ENCODE data around the gene LHFPL3.

LHFPL3 gene

DNA sequence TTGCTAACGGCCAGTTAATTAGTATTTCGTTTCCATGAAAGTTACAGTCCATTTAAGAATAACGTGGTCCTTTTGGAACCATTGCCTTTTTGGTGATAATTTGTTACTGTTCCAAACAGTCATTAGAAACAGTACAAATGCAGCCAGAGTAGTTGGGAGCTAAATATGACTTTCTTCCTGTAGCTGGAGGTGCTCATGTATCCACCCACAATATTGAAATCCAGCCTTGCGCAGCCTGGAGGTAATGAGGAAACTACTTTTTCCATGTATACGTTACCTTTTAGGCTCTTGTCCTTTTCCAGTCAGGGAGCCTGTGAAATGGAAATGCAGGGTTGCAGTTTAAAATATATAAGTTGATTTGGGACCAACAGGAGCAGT, 43.6 kb downstream of the LHFPL3 start:
- DNase-seq = no peak

GRCh38 chr7:104382616-104383015, 54.2 kb downstream of the LHFPL3 start:
- no peak for DNase-seq

DNA sequence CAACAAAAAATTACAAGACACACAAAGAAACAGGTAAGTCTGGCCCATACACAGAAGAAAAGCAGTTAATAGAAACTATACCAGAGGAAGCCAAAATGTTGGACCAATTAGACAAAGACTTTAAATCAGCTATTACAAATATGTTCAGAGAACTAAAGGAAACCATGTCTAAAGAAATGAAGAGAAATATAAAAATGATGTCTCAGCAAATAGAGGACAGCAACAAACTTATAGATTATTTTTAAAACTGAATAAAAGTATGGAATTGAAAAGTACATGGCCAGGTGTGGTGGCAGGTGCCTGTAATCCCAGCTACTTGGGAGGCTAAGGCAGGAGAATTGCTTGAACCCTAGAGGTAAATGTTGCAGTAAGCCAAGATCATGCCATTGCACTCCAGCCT, 58.5 kb downstream of the LHFPL3 start:
- DNase-seq = no peak

DNA sequence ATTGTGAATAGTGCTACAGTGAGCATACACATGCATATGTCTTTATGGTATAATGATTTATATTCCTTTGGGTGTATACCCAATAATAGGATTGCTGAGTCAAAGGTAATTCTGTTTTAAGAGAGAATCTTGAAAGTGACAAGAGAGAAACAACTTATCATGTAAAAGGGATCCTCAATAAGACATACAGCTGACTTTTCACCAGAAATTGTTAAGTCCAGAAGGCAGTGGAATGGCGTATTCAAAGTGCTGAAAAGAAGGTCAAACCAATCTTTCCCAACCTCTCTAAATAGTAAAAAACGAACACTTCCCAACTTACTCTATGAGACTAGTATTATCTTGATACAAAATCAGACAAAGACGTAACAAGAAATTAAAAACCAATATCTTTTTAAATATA, 59.8 kb downstream of the LHFPL3 start:
- no peak for DNase-seq

GRCh38 chr7:104395162-104395561, 66.8 kb downstream of the LHFPL3 start:
- DNase-seq = no peak

DNA sequence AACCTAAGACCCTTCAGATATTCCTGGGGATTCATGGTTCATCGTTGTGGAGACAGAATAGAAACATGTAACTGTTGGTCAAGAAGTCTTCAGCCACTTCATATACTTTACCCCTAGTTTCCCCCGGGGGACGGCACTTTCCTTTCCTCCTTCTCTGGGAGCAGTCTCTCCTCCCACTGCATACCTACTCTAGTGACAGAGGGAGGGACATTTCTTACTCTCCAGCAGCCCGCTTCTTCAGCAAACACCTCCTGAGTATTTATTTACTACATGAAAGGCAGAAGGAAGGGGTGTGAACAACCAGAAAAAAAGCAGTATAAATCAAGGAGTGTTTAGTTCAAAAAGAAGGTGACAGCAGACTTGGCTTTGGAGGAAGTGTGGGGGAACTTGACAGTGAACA, 69.0 kb downstream of the LHFPL3 start:
- no peak for DNase-seq

GRCh38 chr7:104408371-104408770, 80.0 kb downstream of the LHFPL3 start:
- DNase-seq = no peak

GRCh38 chr7:104410742-104411141, 82.3 kb downstream of the LHFPL3 start:
- DNase-seq = no peak

DNA sequence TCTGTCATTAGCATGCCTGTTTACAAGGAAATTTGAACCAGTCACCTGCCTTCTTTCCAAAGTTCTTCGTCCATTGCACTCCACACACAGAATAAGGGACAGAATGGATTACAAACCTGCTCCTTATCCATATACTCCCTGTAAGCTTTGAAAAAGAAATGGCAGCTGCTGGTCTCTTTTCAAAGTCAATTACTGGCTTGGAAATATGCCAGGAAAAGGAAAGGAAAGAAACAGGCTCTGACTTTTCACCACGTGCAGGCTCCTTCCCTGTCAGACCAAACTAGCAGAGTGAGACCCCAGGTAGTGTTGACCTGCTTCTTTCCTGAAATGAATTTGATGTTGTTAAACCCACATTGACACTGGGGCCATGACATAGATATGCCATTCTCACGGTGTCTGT, 84.5 kb downstream of the LHFPL3 start:
- DNase-seq = no peak

GRCh38 chr7:104414216-104414615, 85.8 kb downstream of the LHFPL3 start:
- DNase-seq = no peak

DNA sequence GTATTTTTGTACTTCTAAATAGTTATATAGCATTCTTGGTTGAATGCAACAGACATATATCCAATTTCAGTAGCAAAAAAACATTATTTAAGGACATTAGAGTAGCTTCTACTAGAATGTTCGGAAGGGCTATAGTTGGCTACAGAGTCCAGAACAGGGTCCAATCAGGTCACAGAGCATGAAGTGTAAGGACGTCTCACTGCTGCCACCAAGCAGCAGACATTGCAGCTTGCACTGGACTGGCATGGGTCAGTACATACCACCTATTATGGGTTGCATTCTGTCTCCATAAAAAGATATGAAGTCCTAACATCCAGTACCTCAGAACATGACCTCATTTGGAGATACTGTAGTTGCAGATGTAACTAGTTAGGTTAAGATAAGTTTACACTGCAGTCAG, 87.3 kb downstream of the LHFPL3 start:
- no peak for DNase-seq

DNA sequence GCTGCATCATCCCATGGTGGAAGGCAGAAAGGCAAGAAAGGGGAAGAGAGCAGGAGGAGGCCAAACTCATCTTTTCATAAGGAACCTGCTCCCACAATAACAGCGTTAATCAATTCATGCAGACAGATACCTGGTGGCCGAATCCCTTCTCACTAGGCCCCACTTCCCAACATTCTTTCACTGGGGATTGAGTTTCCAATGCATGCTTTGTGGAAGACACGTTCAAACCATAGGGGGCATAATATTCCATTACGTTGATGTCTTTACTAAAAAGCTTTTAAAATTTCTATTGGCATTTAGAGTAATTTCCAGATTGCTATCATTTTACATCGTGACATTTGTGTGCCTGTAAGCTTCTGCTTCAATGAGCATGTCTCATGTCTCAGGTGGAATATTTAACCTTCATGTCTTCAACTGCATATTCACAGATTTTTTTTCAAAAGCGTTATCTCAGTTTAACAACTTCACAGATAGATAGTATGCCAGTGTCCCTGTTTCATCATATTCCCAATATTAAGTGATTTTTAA, 88.5 kb downstream of the LHFPL3 start:
- no peak for DNase-seq

DNA sequence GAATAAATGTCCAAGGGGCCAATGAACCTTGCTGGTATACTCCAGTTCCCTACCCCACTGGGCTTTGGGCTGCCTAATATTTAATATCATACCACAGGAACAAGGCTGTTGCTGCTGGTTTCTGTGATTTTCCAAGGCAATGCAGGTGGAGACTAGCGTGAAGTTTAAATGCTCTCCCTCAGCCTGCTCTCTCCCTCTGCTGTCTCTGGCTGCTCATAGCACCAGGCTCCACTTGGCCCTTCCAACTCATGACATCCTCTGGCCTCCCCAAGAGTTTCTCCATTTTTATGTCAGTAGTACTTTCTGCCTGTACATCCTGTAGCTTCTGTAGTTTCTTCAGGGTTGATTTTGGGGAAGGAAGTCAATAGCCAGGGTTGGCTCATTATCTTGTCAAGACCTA, 103.5 kb downstream of the LHFPL3 start:
- no peak for DNase-seq

GRCh38 chr7:104434129-104434528, 105.7 kb downstream of the LHFPL3 start:
- no peak for DNase-seq

- no peak for DNase-seq
Observed at GRCh38 chr7:104442481-104442880, 114.1 kb downstream of the LHFPL3 start.

DNA sequence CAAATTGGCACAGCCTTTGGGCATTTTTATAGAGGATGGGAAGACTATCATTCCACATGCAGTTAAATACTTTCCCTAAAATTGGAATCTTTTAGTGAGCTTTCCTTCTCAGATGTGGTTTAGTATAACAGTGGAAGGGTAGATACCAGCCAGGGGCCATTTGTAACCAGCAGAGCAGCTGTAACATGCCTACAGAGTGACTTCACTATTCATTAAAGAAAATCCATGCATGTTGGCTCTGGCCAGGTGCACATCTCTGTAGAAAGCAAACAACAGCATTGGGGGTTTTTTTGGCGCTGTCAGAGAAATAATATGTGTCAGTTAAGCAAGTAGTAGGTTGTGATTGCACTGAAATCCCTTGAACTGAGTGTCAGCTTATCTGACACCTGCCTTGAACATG, 115.6 kb downstream of the LHFPL3 start:
- DNase-seq = no peak

DNA sequence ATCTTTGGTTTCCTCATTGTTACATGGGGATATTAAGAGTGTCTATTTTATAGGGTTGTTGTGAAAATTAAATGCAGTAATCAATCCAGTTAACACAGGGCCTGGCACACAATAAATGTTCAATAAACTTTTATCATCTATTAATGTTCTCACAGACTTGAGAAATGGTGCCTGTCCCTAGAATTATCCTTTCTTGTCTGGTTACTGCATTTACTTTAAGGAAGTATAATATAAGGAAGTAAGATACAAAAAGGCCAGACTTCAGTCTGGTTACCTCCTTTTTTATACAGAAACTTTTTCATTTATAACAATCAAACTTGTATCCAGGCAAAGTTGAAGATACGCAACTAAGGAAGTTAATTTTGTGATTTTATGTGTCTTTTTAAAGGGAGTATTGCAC, 117.0 kb downstream of the LHFPL3 start:
- no peak for DNase-seq

DNA sequence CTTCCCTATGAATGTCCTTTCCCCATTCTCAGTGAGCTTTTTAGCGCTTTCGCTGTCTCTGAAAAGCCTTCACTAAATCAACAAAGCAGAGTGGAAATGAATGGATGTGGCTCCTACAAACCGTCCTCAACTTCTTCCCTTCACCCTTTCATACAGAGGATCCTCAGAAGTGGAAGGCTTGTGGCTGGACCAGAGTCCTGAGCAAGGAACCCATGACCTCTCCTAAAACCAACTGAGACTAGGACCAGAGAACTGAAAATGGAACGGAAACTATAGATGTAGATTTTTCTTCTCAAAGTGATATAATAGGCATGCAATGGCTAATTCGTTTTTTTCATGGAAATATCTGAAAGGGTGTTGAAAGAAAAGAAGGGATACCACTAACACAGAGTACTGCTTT, 122.5 kb downstream of the LHFPL3 start:
- no peak for DNase-seq

DNA sequence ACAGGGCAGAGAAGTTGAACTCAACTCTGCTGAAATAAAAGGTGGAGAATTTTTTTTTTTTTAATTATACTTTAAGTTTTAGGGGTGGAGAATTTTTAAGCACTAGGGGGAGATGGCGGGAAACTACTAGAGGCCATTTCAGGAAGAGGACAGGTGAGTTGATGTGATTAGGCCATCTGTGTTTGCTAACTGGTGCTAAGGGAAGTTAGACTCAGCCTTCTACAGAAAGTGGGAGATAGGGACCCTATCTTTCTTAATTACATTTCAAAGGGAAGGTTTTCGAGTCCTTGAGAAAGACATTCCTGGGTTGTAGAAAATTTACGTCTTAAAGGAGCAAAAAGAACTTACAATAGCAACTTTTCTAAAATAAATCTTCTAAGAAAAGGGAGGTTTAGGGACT, 124.8 kb downstream of the LHFPL3 start:
- no peak for DNase-seq

GRCh38 chr7:104458875-104459274, 130.5 kb downstream of the LHFPL3 start:
- DNase-seq = no peak

- no peak for DNase-seq
Observed at GRCh38 chr7:104469166-104469820, 140.9 kb downstream of the LHFPL3 start.

DNA sequence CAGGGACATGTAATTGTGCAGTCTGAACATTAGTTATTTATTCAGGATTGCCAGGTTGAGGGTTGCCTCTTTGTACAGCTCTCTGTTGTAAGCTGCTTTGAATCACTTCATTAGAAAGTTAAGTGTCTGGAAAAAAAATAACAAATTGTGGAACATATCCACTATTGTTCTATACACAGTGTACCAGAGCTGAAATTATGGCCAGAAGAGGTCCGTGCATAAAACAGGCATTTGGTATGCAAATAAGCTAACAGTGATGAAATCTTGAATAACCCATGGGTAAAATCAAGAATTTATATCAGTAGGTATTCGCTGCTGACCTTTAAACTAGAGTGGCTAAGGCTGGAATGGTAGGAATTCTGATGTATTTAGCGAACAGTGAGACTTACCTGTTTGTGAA, 152.1 kb downstream of the LHFPL3 start:
- DNase-seq = no peak

GRCh38 chr7:104482362-104483037, 154.1 kb downstream of the LHFPL3 start:
- DNase-seq = no peak

- no peak for DNase-seq
Observed at GRCh38 chr7:104486931-104487330, 158.5 kb downstream of the LHFPL3 start.

DNA sequence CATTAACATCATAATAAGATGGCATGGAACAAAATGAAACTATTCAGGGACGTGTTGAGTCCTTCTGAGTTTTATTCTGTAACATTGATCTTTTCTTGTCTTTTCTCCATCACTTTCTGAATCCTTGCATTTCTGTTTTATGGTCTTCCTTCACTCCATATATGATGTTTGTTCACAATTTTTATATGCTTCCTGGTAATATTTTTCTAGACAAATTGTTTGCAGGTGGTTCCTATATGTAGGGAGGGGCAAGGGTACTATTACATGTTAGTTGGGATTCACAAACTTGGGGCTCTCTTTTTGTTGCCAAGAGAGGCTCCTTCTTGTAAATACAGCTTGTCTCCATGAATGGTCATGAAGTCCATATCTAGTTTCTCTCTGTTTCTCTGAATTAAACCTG, 159.2 kb downstream of the LHFPL3 start:
- DNase-seq = no peak
